ENCODE data around the gene KCTD17.

Gene KCTD17

DNA sequence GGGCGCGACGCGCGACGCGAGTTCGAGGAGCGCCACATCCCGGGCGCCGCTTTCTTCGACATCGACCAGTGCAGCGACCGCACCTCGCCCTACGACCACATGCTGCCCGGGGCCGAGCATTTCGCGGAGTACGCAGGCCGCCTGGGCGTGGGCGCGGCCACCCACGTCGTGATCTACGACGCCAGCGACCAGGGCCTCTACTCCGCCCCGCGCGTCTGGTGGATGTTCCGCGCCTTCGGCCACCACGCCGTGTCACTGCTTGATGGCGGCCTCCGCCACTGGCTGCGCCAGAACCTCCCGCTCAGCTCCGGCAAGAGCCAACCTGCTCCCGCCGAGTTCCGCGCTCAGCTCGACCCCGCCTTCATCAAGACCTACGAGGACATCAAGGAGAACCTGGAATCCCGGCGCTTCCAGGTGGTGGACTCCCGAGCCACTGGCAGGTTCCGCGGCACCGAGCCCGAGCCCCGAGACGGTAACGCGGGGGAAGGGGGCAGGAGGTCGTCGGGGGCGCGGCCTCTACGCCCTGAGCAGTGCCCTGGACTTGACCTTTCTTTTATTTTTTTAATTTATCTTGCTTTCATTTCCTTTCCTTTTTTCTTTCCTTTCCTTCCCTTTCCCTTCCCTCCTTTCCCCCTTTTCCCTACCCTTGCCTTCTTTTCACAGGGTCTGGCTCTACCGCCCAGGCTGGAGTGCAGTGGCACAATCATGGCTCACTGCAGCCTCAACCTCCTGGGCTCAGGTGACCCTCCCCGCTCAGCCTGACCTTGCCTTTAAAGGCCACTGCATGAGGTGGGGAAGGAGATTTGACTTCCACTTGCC, 27.0 kb upstream of the KCTD17 start:
- H3K9me2 ChIP-seq (ENCODE audit: low read depth, low read length), result no peaks in the 10 kb centered on the region
- H3K4me2 ChIP-seq (ENCODE audit: low read length), result no peak overlapping the region
- H2AFZ ChIP-seq (ENCODE audit: low read length), result no peak overlapping the region
- TF ChIP-seq, protein P1, sequence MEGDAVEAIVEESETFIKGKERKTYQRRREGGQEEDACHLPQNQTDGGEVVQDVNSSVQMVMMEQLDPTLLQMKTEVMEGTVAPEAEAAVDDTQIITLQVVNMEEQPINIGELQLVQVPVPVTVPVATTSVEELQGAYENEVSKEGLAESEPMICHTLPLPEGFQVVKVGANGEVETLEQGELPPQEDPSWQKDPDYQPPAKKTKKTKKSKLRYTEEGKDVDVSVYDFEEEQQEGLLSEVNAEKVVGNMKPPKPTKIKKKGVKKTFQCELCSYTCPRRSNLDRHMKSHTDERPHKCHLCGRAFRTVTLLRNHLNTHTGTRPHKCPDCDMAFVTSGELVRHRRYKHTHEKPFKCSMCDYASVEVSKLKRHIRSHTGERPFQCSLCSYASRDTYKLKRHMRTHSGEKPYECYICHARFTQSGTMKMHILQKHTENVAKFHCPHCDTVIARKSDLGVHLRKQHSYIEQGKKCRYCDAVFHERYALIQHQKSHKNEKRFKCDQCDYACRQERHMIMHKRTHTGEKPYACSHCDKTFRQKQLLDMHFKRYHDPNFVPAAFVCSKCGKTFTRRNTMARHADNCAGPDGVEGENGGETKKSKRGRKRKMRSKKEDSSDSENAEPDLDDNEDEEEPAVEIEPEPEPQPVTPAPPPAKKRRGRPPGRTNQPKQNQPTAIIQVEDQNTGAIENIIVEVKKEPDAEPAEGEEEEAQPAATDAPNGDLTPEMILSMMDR (IDR thresholded peaks at IDR 0.05; ENCODE audit: low read length), result no peak
- TF ChIP-seq EZH2 (IDR thresholded peaks at IDR 0.05; ENCODE audit: borderline replicate concordance, low read length), result no peak
- no peaks in the 10 kb centered on the region for H3K36me3 ChIP-seq (ENCODE audit: insufficient read depth, low read length)
- no peaks in the 10 kb centered on the region; the same call in 1 of the 2 replicates for H3K27me3 ChIP-seq (ENCODE audit: insufficient read depth, low read length)
- no peak overlapping the region for H3K9ac ChIP-seq (ENCODE audit: low read length)
- H4K20me1 ChIP-seq (ENCODE audit: insufficient read depth, low read length), result no peaks in the 10 kb centered on the region
- no peak overlapping the region for H3K27ac ChIP-seq (ENCODE audit: low read depth, low read length, poor library complexity, severe bottlenecking)
- no peaks in the 10 kb centered on the region for H3K9me3 ChIP-seq (ENCODE audit: low read length)
- no peak overlapping the region for H3K4me3 ChIP-seq (ENCODE audit: low read depth, low read length, poor library complexity, severe bottlenecking)
- no peaks in the 10 kb centered on the region for H3F3A ChIP-seq (ENCODE audit: insufficient read depth, low read length)
- no peaks in the 10 kb centered on the region for H3K79me2 ChIP-seq (ENCODE audit: insufficient read depth, low read length)
- no peaks in the 10 kb centered on the region for H3K4me1 ChIP-seq (ENCODE audit: insufficient read depth, low read length, severe bottlenecking)

DNA sequence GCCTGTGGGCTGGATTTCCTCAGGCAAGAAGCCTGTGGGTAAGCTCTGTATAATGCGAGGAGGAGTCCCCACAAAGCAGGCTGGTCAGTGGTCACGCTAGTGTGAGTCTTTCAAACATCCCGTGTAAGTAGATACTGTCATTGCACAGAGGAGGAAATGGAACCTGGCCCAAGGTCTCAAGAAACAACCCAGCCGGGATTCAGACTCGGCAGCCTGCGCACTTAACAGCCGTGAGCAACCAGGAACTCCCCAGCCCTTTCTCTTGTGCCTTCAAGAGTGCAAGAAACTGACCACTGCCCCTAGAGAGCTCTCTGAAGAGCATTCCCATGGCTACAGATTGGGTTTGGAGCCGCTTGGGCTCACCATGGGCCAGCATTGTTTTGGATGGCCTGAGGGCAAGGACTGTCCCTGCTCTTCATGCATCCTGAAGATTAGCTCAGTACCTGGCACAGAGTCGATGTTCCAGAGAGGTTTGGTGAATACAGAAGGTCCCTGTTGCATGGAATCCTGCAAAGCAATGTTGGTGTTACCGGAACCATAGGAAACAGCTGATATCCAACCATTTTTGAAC, 26.0 kb upstream of the KCTD17 start:
- Histone ChIP-seq H3K4me1 (ENCODE audit: insufficient read depth, low read length, severe bottlenecking) (no peaks in the 10 kb centered on the region), H2AFZ (ENCODE audit: low read length) (no peak overlapping the region), H3K79me2 (ENCODE audit: insufficient read depth, low read length) (no peaks in the 10 kb centered on the region), H3K27me3 (ENCODE audit: insufficient read depth, low read length) (no peaks in the 10 kb centered on the region; the same call in 1 of the 2 replicates), H4K20me1 (ENCODE audit: insufficient read depth, low read length) (no peaks in the 10 kb centered on the region), H3K4me2 (ENCODE audit: low read length) (no peak overlapping the region), H3F3A (ENCODE audit: insufficient read depth, low read length) (no peaks in the 10 kb centered on the region), H3K9ac (ENCODE audit: low read length) (no peak overlapping the region), H3K36me3 (ENCODE audit: insufficient read depth, low read length) (no peaks in the 10 kb centered on the region), H3K27ac (ENCODE audit: low read depth, low read length, poor library complexity, severe bottlenecking) (no peak overlapping the region), H3K9me2 (ENCODE audit: low read depth, low read length) (no peaks in the 10 kb centered on the region), H3K4me3 (ENCODE audit: low read depth, low read length, poor library complexity, severe bottlenecking) (no peak overlapping the region), H3K9me3 (ENCODE audit: low read length) (no peaks in the 10 kb centered on the region)
- TF ChIP-seq, protein P1 (IDR thresholded peaks at IDR 0.05; ENCODE audit: low read length), result no peak
- no peak for TF ChIP-seq EZH2 (IDR thresholded peaks at IDR 0.05; ENCODE audit: borderline replicate concordance, low read length)

DNA sequence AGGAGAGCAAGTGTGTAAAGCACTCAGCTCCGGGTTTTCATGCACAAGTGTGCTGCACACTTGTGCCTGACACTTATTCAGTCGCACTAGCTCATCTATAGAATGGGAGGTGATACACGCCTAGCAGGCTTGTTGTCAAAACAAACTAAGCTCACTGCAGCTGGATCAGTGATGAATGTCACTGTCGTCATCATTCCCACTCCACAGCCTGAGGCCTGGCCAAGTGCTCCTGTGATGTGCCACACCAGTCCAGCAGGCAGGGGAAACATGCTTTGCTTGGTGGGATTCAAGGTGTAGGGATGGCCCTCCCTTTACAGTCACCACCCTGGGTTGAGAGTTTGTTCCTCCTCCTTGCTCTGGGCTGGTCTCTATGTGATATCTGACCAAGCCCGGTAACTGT, 25.2 kb upstream of the KCTD17 start:
- Histone ChIP-seq H3K9me2 (ENCODE audit: low read depth, low read length) (no peaks in the 10 kb centered on the region), H3K27me3 (ENCODE audit: insufficient read depth, low read length) (no peaks in the 10 kb centered on the region; the same call in 1 of the 2 replicates), H3K4me2 (ENCODE audit: low read length) (no peak overlapping the region), H3K9me3 (ENCODE audit: low read length) (no peaks in the 10 kb centered on the region), H3K79me2 (ENCODE audit: insufficient read depth, low read length) (no peaks in the 10 kb centered on the region), H2AFZ (ENCODE audit: low read length) (no peak overlapping the region), H3K9ac (ENCODE audit: low read length) (no peak overlapping the region), H3F3A (ENCODE audit: insufficient read depth, low read length) (no peaks in the 10 kb centered on the region), H3K27ac (ENCODE audit: low read depth, low read length, poor library complexity, severe bottlenecking) (no peak overlapping the region), H3K4me3 (ENCODE audit: low read depth, low read length, poor library complexity, severe bottlenecking) (no peak overlapping the region), H3K36me3 (ENCODE audit: insufficient read depth, low read length) (no peaks in the 10 kb centered on the region), H3K4me1 (ENCODE audit: insufficient read depth, low read length, severe bottlenecking) (no peaks in the 10 kb centered on the region), H4K20me1 (ENCODE audit: insufficient read depth, low read length) (no peaks in the 10 kb centered on the region)
- TF ChIP-seq, protein P1 (IDR thresholded peaks at IDR 0.05; ENCODE audit: low read length), result no peak
- TF ChIP-seq EZH2 (IDR thresholded peaks at IDR 0.05; ENCODE audit: borderline replicate concordance, low read length), result no peak
